Gastroesophageal sphincter (tissue), 4 donors: ENCODE data around the gene CD300H. TPM values are rescaled to one million over a fixed set of nuclear protein-coding genes. Genes with fewer than 3 reads are reported as not detected.

ENCODE experiments used
- ATAC-seq: fragments of 150-250 bp; one replicate; pipeline ENCODE4 v1.9.1; 2016; ENCODE audit warnings: mild to moderate bottlenecking, moderate library complexity
- H3K27ac ChIP-seq, 4 donors: fragments of 200-600 bp; sonication (generic) in 3 of 4; 1 replicate in 3 of 4; 2 replicates in 1 of 4; pipeline ENCODE4 v1.5.1; 2016 to 2019
- H3K27me3 ChIP-seq: fragments of 200-600 bp; sonication (generic); one replicate; pipeline ENCODE4 v1.5.1; 2019
- H3K36me3 ChIP-seq, 2 donors: fragments of 200-600 bp; sonication (generic); one replicate each; pipeline ENCODE4 v1.5.1; 2019; ENCODE audit warnings: control low read depth in 1 of 2
- H3K4me1 ChIP-seq, 3 donors: fragments of 200-600 bp; sonication (generic); 1 replicate in 2 of 3; 2 replicates in 1 of 3; pipeline ENCODE4 v1.5.1; 2016 to 2019; ENCODE audit warnings: control low read depth in 2 of 3
- H3K4me3 ChIP-seq, 2 donors: fragments of 200-600 bp; sonication (generic); one replicate each; pipeline ENCODE4 v1.5.1; 2019; ENCODE audit warnings: mild to moderate bottlenecking in 1 of 2, moderate library complexity in 1 of 2
- H3K9me3 ChIP-seq, 3 donors: fragments of 200-600 bp; sonication (generic); one replicate each; pipeline ENCODE4 v1.5.1; 2017 to 2019; ENCODE audit warnings: control low read depth in 2 of 3
- EP300 ChIP-seq: sonication (generic); formaldehyde crosslinking; IDR thresholded peaks from one replicate; pipeline ENCODE4 v1.6.1; 2017; ENCODE audit warnings: antibody characterized with exemption, mild to moderate bottlenecking
- POLR2A ChIP-seq, 2 donors: fragments of 450-650 bp; IDR thresholded peaks; one replicate each; pipeline ENCODE4 v1.6.1; 2017; ENCODE audit warnings: antibody characterized with exemption in 2 of 2, mild to moderate bottlenecking in 2 of 2, moderate library complexity in 1 of 2
- POLR2AphosphoS5 ChIP-seq: sonication (generic); formaldehyde crosslinking; IDR thresholded peaks from one replicate; pipeline ENCODE4 v1.6.1; 2017; ENCODE audit warnings: antibody characterized with exemption
- WGBS, 2 donors: methylation state at CpG; one replicate each; pipeline ENCODE4 v1.1.5; 2018; ENCODE audit warnings: low coverage in 1 of 2; 5-methylcytosine and 5-hydroxymethylcytosine counted together
- total RNA-seq, 4 donors: library from RNA; depleted of rRNA; stranded (reverse); fragments of >200 nt; gene quantifications; one replicate each; pipeline ENCODE4 v1.1.0, GENCODE V29; 2016
- TF ChIP-seq, protein P1 (sequence below), 4 experiments: fragments of 200-600 bp in 2 of 4; fragments of 450-650 bp in 2 of 4; sonication (generic) in 1 of 4; IDR thresholded peaks; one replicate each; pipeline ENCODE4 v1.5.1; 2017 to 2019; ENCODE audit warnings: antibody characterized with exemption in 4 of 4, mild to moderate bottlenecking in 2 of 4, moderate library complexity in 2 of 4

Gene CD300H
- total RNA-seq, 4 donors from 2014 or later, result not detected

DNA sequence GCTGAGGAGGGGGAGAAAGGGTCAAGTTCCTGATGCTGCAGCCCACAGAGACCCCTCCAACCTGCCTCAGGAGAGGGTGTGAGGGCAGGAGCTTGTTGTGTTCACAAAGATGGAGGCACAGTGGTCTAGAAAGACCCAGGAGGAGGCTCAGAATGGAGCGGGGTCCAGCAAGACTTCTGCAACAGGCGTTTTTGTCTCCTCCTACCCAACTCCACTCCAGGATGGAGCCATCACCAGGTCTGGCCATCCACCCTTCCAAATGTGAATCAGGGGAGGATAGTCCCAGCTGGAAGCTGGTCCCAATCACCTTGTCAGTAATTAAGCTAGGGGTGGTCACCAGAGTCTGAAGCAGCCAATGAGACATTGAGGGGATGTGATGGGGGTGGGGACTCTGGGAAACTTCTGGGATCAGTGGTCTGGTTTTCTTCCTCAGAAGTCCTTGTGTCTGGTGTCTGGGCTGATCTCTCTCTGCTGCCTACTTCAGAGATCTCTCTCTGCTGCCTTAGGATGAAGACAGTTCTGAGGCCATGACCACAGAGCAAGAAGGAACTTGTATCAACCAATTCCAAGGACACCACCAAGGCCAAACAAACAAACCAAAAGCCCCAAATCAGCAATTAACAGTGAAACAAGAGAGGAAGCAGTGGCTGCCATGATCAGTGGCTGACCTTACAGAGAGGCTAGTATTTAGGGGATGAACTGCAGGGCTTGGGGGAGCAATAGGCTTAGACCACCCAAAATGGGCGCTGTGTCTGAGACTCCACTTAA, 50.6 kb downstream of the CD300H start:
- Histone ChIP-seq H3K36me3 (no peaks in the 10 kb centered on the region), H3K4me3 (no peak overlapping the region), H3K4me1 (no peaks in the 10 kb centered on the region), H3K27ac (no peak overlapping the region), H3K9me3 (no peaks in the 10 kb centered on the region), H3K27me3 (peaks cover 26% of the 10 kb centered on the region)
- no peak for TF ChIP-seq EP300
- TF ChIP-seq POLR2AphosphoS5, result no peak
- ATAC-seq, result no peak
- 61 to 66% methylated on average over 2 to 3 of the region's 3 CpGs for WGBS, 2 donors

DNA sequence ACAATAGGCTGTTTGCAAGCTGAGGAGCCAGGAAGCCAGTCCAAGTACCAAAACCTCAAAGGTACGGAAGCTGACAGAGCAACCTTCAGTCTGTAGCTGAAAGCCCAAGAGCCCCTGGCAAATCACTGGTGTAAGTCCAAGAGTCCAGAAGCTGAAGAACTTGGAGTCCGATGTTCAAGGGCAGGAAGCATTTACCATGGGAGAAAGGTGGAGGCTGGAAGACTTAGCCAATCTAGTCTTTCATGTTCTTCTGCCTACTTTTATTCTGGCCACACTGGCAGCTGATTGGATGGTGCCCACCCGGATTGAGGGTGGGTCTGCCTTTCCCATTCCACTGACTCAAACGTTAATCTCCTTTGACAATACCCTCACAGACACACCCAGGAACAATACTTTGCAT, 51.4 kb downstream of the CD300H start:
- Histone ChIP-seq H3K36me3 (no peaks in the 10 kb centered on the region), H3K4me3 (no peak overlapping the region), H3K27me3 (peaks cover 18% of the 10 kb centered on the region), H3K9me3 (no peaks in the 10 kb centered on the region), H3K4me1 (no peaks in the 10 kb centered on the region), H3K27ac (no peak overlapping the region)
- ATAC-seq, result no peak
- WGBS, 2 donors, result 77 to 79% methylated on average over 4 of the region's 4 CpGs
- TF ChIP-seq POLR2A (IDR thresholded peaks at IDR 0.05) (no peak), EP300 (no peak)

DNA sequence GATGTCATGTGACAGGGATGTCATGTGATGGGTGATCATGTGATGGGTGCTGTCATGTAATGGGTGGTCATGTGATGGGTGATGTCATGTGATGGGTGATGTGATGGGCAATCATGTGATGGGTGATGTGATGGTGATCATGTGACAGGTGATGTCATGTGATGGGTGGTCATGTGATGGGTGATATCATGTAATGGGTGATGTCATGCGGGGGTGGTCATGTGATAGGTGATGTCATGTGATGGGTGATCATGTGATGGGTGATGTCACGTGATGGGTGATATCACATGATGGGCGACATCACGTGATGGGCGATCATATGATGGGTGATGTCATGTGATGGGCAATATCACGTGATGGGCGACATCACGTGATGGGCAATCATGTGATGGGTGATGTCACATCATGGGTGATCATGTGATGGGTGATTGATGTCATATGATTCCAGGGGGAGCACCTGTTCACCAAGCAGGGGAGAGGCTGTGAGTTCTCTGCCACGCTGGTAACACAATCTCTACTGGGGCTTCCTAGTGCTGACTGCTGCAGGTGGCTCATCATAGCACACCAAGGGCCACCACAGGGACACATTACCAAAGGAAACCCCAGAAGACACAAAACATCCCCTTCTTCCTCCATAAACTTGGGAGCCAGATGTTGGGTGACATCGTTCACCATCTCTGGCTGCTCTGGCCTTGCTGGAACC, 52.5 kb downstream of the CD300H start:
- no peak for ATAC-seq
- Histone ChIP-seq H3K4me3 (no peak overlapping the region), H3K9me3 (no peaks in the 10 kb centered on the region)

DNA sequence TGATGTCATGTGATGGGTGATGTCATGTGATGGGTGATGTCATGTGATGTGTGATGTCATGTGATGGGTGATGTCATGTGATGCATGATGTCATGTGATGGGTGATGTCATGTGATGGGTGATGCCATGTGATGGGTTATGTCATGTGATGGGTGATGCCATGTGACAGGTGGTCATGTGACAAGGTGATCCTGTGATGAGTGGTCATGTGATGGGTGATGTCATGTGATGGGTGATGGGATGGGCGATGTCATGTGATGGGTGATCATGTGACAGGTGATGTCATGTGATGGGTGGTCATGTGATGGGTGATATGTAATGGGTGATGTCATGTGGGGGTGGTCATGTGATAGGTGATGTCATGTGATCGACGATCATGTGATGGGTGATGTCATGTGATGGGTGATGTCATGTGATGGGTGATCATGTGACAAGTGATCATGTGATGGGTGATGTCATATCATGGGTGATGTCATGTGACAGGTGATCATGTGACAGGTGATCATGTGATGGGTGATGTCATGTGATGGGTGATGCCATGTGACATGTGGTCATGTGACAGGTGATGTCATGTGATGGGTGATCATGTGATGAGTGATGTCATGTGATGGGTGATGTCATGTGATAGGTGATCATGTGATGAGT, 53.2 kb downstream of the CD300H start:
- Histone ChIP-seq H3K27ac (no peak overlapping the region), H3K4me3 (no peak overlapping the region), H3K36me3 (no peaks in the 10 kb centered on the region), H3K27me3 (peaks cover 18% of the 10 kb centered on the region), H3K4me1 (no peaks in the 10 kb centered on the region), H3K9me3 (no peaks in the 10 kb centered on the region)
- TF ChIP-seq POLR2AphosphoS5 (no peak), EP300 (no peak), POLR2A (IDR thresholded peaks at IDR 0.05) (no peak)
- TF ChIP-seq, protein P1, sequence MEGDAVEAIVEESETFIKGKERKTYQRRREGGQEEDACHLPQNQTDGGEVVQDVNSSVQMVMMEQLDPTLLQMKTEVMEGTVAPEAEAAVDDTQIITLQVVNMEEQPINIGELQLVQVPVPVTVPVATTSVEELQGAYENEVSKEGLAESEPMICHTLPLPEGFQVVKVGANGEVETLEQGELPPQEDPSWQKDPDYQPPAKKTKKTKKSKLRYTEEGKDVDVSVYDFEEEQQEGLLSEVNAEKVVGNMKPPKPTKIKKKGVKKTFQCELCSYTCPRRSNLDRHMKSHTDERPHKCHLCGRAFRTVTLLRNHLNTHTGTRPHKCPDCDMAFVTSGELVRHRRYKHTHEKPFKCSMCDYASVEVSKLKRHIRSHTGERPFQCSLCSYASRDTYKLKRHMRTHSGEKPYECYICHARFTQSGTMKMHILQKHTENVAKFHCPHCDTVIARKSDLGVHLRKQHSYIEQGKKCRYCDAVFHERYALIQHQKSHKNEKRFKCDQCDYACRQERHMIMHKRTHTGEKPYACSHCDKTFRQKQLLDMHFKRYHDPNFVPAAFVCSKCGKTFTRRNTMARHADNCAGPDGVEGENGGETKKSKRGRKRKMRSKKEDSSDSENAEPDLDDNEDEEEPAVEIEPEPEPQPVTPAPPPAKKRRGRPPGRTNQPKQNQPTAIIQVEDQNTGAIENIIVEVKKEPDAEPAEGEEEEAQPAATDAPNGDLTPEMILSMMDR (IDR thresholded peaks at IDR 0.05), result no peak
- WGBS, 2 donors, result 35 to 72% methylated on average over 3 of the region's 3 CpGs
- ATAC-seq, result no peak

More for the DNA sequence above, 52.5 kb downstream of the CD300H start:
- H3K27ac ChIP-seq, result no peak overlapping the region
- peaks cover 18% of the 10 kb centered on the region for H3K27me3 ChIP-seq
- WGBS, 2 donors, result 86 to 97% methylated on average over 8 to 9 of the region's 10 CpGs
- H3K36me3 ChIP-seq, result no peaks in the 10 kb centered on the region
- H3K4me1 ChIP-seq, result no peaks in the 10 kb centered on the region
- TF ChIP-seq EP300 (no peak), POLR2A (IDR thresholded peaks at IDR 0.05) (no peak), POLR2AphosphoS5 (no peak)
- TF ChIP-seq, protein P1 (IDR thresholded peaks at IDR 0.05), result no peak

DNA sequence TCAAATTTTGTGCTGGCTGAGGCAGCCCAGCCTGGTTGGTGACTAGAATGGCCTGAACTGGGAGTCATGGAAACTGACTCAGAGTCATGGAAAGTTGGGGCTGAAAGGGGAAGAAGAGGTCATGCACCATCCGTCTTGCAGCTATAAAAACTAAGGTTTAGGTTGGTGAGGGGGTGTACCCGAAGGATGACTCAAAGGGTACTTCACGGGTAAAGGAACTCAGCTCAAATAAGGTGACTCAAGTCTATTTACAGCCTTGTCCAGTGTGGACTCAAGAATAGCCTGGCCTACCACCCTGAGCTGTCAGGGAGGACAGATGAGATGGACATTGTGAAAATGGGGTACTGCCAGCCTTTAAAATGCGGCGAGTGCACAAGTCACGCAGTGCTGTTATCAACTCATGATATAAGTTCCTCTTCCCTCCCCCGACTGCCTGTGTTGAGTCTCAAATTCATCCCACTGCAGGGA, 54.7 kb downstream of the CD300H start:
- TF ChIP-seq POLR2AphosphoS5 (no peak), EP300 (no peak), POLR2A (IDR thresholded peaks at IDR 0.05) (no peak)
- TF ChIP-seq, protein P1 (IDR thresholded peaks at IDR 0.05), result no peak
- H3K36me3 ChIP-seq, result no peaks in the 10 kb centered on the region
- peak; percentile 34 for ATAC-seq
- 54 to 67% methylated on average over 3 to 7 of the region's 7 CpGs for WGBS, 2 donors
- H3K4me1 ChIP-seq, result no peaks in the 10 kb centered on the region
- H3K9me3 ChIP-seq, result no peaks in the 10 kb centered on the region
- H3K27ac ChIP-seq, result no peak overlapping the region
- H3K4me3 ChIP-seq, result no peak overlapping the region
- peaks cover 18% of the 10 kb centered on the region for H3K27me3 ChIP-seq
